ENCODE measurements around the gene CST2. TPM values are rescaled to one million over a fixed set of nuclear protein-coding genes. Genes with fewer than 3 reads are reported as not detected.

The CST2 gene
- total RNA-seq, 1 experiment from 2014 or later, result not detected

DNA sequence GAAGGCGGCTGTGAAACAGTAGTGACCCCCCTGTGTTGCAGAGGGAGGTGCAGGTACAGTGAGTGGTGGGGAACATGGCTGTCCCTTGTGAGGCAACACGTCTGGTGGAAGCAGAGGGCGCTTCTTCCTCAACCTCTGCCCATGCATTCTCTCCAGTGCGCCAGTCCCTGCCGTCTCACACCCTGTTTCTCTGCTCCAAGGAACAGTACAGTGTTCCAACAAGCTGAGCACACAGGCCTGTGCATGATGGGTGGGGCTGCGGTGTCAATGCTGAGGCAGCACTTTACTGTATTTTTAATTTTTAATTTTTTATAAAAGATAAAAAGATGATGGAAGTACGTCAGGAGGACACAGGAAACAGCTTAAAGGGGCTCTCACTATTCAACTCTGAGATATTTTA lies 32.5 kb downstream of the CST2 start:
- no peak for DNase-seq
- peaks cover 15% of the 10 kb centered on the region for H3K27me3 Mint-ChIP-seq (ENCODE audit: low read depth)
- no peak overlapping the region for H3K14ac ChIP-seq (ENCODE audit: insufficient read depth, low read length)
- H3K23ac ChIP-seq (ENCODE audit: insufficient read length, low read depth, low read length), result no peak overlapping the region
- TF ChIP-seq, protein P1, sequence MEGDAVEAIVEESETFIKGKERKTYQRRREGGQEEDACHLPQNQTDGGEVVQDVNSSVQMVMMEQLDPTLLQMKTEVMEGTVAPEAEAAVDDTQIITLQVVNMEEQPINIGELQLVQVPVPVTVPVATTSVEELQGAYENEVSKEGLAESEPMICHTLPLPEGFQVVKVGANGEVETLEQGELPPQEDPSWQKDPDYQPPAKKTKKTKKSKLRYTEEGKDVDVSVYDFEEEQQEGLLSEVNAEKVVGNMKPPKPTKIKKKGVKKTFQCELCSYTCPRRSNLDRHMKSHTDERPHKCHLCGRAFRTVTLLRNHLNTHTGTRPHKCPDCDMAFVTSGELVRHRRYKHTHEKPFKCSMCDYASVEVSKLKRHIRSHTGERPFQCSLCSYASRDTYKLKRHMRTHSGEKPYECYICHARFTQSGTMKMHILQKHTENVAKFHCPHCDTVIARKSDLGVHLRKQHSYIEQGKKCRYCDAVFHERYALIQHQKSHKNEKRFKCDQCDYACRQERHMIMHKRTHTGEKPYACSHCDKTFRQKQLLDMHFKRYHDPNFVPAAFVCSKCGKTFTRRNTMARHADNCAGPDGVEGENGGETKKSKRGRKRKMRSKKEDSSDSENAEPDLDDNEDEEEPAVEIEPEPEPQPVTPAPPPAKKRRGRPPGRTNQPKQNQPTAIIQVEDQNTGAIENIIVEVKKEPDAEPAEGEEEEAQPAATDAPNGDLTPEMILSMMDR (conservative IDR thresholded peaks at IDR 0.05), result no peak
- H2BK5ac ChIP-seq (ENCODE audit: insufficient read length, low read length), result no peak overlapping the region
- no peak overlapping the region for H3K4me2 ChIP-seq (ENCODE audit: insufficient read depth, insufficient read length, low read length)
- H3K4me1 ChIP-seq (ENCODE audit: insufficient read depth, low read length), result no peaks in the 10 kb centered on the region; the same call in 1 of the 2 replicates
- H3T11ph ChIP-seq (ENCODE audit: low read length), result no peak overlapping the region
- no peak overlapping the region for H2BK12ac ChIP-seq (ENCODE audit: insufficient read length, low read depth, low read length)
- H3K4ac ChIP-seq (ENCODE audit: low read depth, low read length), result no peak overlapping the region
- H2AFZ ChIP-seq (ENCODE audit: low read length), result no peak overlapping the region
- no peak overlapping the region for H4K8ac ChIP-seq (replicated peaks; ENCODE audit: insufficient read length, low read depth, low read length)
- H3K9me3 Mint-ChIP-seq, result no peaks in the 10 kb centered on the region; a peak in 2 of 5 replicates
- no peak overlapping the region for H4K5ac ChIP-seq (ENCODE audit: insufficient read length, low read depth, low read length)
- no peak overlapping the region for H3K18ac ChIP-seq (ENCODE audit: insufficient read length, low read depth, low read length)
- H2AK5ac ChIP-seq (ENCODE audit: insufficient read length, low read length), result no peak overlapping the region
- H3K27me3 ChIP-seq (ENCODE audit: insufficient read depth, low read length), result no peaks in the 10 kb centered on the region
- no peak overlapping the region for H3K4me3 Mint-ChIP-seq
- no peak overlapping the region for H2BK120ac ChIP-seq (ENCODE audit: low read depth, low read length, poor library complexity, severe bottlenecking)
- no peak overlapping the region for H3K56ac ChIP-seq (ENCODE audit: insufficient read length, low read depth, low read length)
- H2BK15ac ChIP-seq (ENCODE audit: low read depth, low read length), result no peak overlapping the region
- peaks cover 0 to 3% of the 10 kb centered on the region in 2 experiments; a peak in 2 of 4 replicates for H3K4me1 Mint-ChIP-seq
- H4K91ac ChIP-seq (ENCODE audit: insufficient read length, low read depth, low read length), result no peak overlapping the region
- no peaks in the 10 kb centered on the region for H4K20me1 ChIP-seq (ENCODE audit: control insufficient read depth, insufficient read depth, insufficient read length)
- no peak overlapping the region for H3K27ac ChIP-seq (ENCODE audit: insufficient read length, low read depth, low read length)
- no CpG with 5 or more reads among the region's 7 CpGs for WGBS (ENCODE audit: extremely low coverage, insufficient read length, low lambda C conversion rate)
- H3K79me2 ChIP-seq (ENCODE audit: insufficient read depth, low read length), result no peaks in the 10 kb centered on the region
- no peak overlapping the region for H3K27ac Mint-ChIP-seq
- no peaks in the 10 kb centered on the region for H3K23me2 ChIP-seq (ENCODE audit: insufficient read length, low read depth, low read length, poor library complexity, severe bottlenecking)
- no peaks in the 10 kb centered on the region for H3K79me1 ChIP-seq (ENCODE audit: insufficient read depth, low read depth, low read length, poor library complexity, severe bottlenecking)
- H3K36me3 Mint-ChIP-seq (ENCODE audit: insufficient read depth in 1 of 3, low read depth in 3 of 3), result no peaks in the 10 kb centered on the region
- no peaks in the 10 kb centered on the region for H3K9me3 ChIP-seq (ENCODE audit: control insufficient read depth, low read depth, low read length)
- no peak overlapping the region for H2BK20ac ChIP-seq (ENCODE audit: low read depth, low read length, poor library complexity, severe bottlenecking)
- H3K9ac ChIP-seq (ENCODE audit: extremely low read depth, insufficient read length, low read length), result no peak overlapping the region
